GM18951 (cell line): Measurements from ENCODE around the gene EAF2.

ENCODE experiments used
- POLR2A ChIP-seq: IDR thresholded peaks from 4 replicates; pipeline ENCODE4 v1.6.1; 2011; ENCODE audit warnings: mild to moderate bottlenecking; ENCODE audit not compliant: insufficient read length, insufficient read depth; ENCODE audit errors: extremely low read depth
- in situ Hi-C: fragments of 300-500 bp; cut with MboI; formaldehyde crosslinking; loops from one replicate; pipeline ENCODE4 v1.12.0; 2022; ENCODE audit warnings: low sequenced_read_pairs, mixed read lengths, inconsistent platforms; ENCODE audit not compliant: unreplicated experiment

Gene EAF2

DNA sequence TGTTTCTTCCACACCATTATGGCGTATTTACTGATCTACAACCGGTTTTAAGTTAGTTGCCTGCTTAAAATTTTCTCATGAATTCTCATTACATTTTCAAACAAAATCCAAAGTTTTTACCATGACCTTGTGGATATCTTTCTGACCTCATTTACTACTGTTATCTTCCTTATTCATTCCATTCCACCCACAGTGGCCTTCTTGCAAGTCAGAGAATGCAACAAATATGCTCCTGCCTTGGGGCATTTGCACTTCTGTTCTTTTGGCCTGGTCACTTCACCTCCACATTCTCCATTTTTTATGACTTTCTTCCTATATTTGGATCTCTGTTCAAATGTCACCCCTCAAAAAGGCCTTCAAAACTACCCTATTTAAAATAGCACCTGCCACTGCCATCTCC lies 50.4 kb downstream of the EAF2 start:
- in situ Hi-C loops, result no loop called here
- TF ChIP-seq POLR2A, result no peak

DNA sequence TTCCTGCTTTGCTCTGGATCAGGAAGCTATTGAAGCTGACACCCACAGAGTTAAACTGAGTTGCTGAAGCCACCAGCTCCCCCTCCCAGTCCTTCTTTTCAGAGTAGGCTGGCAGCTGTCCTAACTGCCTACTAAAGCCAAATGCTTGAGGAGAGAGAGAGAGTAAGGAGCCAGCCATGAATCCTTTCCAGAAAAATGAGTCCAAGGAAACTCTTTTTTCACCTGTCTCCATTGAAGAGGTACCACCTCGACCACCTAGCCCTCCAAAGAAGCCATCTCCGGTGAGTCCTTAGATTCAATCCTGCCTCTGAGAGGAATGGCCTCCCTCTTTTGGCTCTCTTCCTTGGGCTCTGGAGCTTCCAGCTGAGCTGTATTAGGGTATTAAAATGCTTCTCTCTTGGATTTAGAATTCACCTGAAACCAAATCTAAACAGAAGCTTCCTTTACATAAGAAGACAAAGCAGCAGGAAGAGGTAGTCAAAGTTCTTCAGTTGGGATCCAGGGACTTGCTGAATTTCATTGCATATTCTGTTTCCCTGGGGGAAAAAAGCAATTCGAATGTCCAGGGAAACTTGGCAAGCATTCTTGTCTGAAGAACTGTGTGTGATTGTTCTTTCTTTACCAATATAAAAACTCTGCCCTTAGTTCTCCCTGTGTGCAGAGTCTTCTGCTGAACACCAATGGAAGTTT lies 59.4 kb downstream of the EAF2 start, which contains the start of gene SLC15A2:
Gene SLC15A2 (plus strand): TSS at position 101 of the 690 bp plus-strand sequence. CDS start 76 bp downstream, at position 177.
- in situ Hi-C loops, result no loop called here
- TF ChIP-seq POLR2A, result no peak

DNA sequence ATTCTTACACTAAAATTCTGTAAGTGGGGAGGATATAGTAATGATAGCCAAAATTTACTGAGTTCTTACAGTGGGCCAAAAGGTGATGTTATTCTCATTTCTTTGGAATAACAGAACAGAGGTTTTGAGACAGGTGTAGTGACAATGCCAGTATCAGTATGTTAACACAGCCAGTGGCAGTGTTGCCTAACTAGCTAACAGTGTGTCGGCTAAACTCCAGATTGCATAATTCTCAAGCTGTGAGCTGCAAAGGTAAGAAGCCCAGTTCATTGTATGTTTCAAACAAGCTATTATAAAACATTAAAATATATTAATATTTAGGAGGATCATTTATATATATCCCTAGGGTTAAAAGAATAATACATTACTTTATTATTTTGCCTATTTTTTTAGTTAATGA lies 60.1 kb downstream of the EAF2 start:
- no peak for TF ChIP-seq POLR2A
- in situ Hi-C loops, result no loop called here

DNA sequence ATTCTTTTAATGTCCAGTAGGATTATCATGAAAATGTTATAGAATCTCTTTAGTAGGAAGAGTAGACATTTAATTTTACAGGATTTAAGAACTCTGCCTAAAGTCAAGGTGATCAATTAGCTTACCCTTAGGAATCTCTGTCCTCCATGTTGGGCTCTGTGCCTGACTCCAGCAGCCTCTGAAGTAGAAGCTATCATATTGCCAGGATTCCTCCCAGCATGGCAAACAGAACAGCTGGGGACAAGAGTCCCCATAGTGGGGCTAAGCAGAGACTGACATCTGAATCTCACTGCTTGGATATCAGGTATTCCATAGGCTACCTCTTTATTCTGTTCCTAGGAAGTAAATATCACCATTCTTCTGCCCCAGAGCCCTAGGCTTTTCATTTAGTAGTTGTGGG lies 60.7 kb downstream of the EAF2 start:
- in situ Hi-C loops, result no loop called here
- no peak for TF ChIP-seq POLR2A

DNA sequence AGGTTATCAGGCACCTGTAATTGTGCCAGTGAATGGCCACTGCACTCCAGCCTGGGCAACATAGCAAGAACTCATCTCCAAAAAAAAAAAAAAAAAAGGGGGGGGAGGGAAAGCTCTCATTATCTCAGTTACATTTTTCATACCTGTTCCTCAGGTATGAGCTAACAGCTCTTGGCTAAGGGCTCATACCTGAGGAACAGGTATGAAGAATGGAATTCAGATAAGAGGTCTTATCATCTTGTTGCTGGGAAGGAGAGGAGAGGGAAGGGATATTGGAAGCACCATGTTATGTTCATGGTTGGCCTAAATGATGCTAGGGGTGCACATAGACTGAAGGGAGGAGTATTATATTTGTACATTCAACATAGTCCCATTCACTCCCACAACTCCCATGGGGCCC lies 61.8 kb downstream of the EAF2 start:
- TF ChIP-seq POLR2A, result no peak
- in situ Hi-C loops, result no loop called here

DNA sequence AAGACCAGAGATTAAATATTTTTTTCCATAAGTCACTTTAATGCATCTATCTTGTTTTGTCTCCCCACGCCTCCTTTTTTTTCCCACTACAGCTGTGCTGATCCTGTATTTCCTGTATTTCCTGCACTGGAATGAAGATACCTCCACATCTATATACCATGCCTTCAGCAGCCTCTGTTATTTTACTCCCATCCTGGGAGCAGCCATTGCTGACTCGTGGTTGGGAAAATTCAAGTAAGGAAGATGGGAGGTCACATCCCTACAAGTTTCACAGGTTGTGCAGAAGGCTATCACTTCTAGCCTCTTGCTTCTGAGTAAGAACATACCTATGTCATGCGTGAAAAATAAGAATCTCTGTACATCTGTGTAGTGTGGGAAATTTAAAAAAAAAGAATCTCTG lies 62.3 kb downstream of the EAF2 start:
- in situ Hi-C loops, result no loop called here
- no peak for TF ChIP-seq POLR2A

DNA sequence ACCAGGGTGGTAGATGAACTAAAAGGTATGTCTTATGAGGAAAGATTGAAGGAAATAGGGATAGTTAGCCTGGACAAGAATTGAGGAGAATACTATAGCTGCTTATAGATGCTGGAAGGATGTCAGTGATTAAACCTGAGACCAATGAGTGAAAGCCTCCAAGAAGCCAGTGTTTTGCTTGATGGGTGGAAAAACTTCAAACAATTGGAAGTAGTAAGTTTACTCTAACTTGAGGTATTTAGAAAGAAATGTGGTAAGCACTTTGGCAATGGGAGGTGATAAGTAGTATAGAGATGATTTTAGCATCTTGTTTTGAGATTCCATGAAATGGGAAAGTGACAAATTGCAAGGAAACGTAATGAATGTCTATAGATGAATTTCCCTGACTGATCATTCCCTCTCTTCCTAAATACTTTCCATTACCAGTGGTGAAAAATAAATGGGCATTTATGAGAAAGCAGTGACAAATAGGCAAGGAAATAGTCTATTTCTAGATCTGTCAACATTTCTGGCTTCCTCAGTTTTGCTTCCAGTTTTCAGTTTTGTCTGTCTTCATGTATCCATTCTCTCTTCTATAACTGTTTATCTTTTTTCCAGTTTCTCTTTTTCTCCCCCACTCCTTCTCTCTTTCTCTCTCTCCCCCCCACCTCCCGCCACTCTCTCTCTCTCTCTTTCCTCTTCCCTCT lies 78.4 kb downstream of the EAF2 start:
- in situ Hi-C loops, result no loop called here
- no peak for TF ChIP-seq POLR2A

DNA sequence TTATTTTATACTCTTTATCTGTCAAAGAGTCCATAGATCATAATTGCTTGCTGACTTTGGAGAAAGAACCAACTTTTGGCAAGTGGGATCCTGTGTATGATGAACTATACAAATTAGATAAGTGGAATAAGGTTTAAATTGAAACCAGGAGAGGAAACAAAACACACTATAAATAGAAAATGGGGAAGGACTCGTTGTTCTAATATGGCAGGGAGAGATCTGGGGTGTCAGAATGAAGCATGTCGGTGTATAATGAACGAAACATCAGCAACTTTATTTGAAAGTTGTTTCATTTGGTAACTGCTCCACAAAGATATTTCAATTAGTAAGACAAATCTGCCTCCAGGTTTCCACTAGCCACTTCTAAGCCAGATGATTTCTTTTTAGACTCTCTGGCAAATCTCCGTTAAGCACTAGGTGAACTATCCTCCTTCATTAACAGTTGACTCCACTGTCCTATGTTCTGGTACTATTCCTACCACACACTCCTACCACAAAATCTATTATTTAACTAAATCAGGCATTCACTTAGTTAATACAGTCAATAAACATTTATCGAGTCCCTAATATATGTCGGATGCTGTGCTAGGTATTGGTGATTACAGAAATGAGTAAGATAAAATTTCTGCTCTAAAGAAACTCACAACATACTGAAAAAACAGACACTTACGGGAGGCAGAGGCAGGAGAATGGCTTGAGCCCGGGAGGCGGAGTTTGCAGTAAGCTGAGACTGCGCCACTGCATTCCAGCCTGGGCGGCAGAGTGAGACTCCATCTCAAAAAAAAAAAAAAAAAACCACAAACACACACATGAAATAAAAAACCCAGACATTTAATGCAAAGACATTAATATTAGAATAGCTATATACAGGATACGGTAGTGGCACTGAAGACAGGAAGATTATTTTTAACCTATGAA lies 79.3 kb downstream of the EAF2 start:
- no peak for TF ChIP-seq POLR2A
- in situ Hi-C loops, result no loop called here

DNA sequence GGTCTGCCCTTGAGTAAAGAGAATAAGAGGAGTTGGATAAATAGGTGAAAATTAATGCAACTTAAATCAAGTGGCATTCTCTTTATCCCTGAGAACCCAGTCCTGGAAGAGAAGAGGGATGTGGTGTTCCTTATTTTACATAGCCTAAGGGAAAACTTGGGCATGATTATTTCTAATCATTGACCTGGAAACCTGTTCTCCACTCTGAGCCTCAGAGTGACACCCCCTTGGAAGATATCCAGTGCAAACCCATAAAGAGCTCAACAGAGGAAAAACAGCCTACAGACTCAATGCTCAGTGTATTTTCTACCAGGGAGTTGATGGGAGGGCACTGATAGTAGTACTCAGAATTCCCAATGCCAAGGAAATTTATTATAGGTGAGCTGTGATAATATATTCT lies 81.2 kb downstream of the EAF2 start:
- in situ Hi-C loops, result no loop called here
- TF ChIP-seq POLR2A, result no peak

DNA sequence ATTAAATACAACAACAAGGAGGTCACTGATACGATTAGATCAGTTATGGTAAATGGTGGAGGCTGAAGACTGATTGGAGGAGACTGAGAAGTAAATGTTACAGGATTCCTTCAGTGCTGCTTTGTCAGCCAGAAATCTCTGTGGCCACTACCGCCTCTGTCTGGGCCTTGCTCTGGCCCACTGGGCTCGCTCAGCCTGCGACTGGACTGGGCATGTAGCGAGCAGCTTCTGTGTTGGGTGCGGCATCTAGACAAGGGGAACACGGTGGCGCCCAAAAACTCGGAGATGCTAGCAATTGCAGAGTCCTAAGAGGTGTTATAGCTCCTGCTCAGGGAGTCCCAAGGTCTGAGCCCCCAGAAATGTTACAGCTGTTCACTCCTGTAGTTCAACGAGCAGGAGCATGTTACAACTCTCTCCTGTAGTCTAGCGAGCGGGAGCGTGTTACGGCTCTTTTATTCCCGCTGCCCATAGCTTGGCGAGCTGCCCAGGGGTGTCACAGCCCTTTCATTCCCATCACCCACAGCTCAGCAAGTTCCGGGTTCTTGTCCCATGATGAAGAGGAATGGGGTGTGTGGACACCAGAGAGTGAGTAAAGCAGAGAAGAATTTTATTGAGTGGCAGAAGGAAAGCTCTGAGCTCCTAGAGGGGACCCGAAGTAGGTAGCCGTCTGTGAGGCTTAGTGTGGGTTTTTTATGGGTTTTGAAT lies 83.9 kb downstream of the EAF2 start:
- in situ Hi-C loops, result no loop called here
- no peak for TF ChIP-seq POLR2A

DNA sequence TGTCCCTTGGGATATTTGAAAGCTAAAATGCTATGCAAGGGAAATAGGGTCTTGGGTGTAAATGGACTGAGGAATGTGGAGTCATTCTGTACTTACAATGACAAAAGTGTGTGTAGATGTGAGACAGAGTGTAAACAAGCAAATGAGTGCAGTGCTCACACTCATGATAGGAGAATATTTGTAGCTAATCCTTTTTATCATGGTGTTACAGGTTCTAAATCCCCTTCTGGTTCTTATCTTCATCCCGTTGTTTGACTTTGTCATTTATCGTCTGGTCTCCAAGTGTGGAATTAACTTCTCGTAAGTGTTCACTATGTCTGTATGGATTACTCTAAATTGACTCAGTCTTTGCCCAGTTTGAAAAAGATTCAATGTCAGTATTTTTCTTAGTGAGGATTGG lies 89.7 kb downstream of the EAF2 start:
- no peak for TF ChIP-seq POLR2A
- in situ Hi-C loops, result no loop called here

DNA sequence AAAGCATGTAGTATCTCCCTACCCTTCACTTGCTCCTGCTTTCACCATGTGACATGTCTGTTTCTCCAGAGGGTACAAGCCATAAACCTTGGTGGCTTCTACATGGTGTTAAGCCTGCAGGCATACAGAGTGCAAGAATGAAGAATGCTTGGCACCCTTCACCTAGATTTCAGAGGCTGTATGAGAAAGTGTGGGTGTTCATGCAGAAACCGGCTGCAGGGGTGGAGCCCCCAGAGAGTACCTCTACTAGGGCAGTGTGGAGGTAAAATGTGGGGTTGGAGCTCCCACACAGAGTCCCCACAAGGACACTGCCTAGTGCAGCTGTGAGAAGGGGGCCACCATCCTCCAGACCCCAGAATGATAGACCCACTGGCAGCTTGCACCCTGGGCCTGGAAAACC lies 91.4 kb downstream of the EAF2 start:
- in situ Hi-C loops, result no loop called here
- TF ChIP-seq POLR2A, result no peak
